ENCODE data around the gene RAD51B.

GRCh38 chr14:68573126-68573525 lies 753.5 kb downstream of the RAD51B start:
- no peak for TF ChIP-seq CTCF (IDR thresholded peaks at IDR 0.05)
- TF ChIP-seq POLR2A (IDR thresholded peaks at IDR 0.05) = no peak
- no peak for TF ChIP-seq POLR2AphosphoS5 (IDR thresholded peaks at IDR 0.05)
- no peak for TF ChIP-seq EP300 (IDR thresholded peaks at IDR 0.05)
